ENCODE data around the gene SMPD1.

The SMPD1 gene

DNA sequence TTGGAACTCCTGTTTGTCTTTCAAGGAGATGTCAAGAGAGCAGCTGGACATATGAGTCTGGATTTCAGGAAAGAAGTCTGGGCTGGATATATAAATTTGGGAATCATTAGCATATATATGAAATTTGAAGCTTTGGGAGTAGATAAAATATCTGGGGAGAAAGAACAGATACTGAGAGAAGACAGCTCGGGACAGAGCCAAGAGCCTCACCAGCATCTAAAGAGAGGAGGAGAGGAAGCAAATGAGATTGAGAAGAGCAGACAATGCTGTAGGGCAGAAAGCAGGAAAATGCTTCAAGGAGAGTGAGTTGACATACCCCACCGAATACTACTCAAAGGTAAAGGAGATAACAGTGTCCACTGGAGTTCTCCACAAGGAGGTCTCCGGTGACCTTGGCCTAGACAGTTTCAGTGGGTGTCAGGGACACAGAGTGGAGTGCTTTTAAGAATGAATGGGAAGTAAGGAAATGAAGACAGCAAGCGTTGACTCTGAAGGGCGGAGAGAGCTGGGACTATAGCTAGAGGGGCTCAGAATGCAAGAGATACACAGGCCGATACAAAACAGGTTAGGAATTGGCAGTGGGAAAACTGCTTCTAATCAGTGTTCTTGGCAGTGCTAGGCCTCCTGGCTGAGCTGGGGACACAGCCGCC, 27.8 kb downstream of the SMPD1 start:
- no peak for DNase-seq

DNA sequence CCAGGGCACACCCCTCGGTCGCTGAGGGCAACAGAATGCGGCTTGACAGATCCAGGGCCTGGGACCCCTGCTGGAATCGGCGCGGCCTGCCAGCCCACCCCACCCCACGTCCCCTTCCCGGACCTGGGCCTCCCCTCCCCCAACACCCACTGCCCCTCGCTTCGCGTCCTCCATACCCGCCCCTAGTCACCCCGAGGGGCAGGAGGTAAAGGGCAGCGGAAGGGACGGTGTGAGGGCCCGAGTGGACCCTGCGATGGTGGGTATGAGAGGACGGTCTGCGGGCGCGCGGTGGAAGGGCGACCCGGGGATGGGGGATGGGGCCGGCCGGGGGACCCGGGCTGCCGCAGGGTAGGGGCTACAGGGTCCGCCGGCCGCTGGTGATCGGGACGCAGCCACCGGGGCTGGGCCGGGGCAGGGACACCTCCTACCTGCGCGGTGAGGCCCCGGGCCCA, 28.3 kb downstream of the SMPD1 start:
- no peak for DNase-seq

DNA sequence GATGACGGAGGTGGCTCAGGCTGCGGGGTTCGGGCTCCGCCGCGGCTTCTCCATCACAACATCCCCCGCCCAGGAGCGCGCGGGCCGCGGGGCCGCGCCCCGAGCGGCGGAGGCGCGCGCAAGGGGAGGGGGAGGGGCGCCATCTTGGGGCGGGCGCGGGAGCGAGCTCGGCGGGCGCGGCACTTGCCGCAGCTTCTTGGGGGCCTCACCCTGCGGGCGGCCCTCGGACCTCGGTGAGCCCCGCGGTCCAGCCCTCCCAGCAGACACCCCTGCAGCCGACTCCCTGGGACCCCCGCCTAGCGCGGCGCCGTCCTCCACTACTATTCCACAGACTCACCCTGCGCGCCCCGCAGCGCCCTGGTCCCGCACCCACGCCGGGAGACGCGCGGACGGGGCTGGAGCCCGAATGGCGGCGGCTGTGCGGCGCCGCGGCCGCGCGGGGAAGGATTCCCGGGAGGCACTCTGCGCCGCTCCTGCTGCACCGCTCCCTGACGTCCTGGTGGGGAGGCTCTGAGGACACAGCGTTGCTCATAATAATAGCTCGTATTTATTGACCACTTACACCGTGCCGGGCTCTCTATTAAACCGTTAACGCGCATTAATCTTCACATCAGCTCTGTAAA, 28.8 kb downstream of the SMPD1 start, which contains the start of gene APBB1:
APBB1 (minus strand) TSS at position 86 of the 623 bp plus-strand sequence. CDS start 7,747 bp downstream, outside the sequence.
- DNase-seq, result peak in 1 of 2 experiments; percentile 30

DNA sequence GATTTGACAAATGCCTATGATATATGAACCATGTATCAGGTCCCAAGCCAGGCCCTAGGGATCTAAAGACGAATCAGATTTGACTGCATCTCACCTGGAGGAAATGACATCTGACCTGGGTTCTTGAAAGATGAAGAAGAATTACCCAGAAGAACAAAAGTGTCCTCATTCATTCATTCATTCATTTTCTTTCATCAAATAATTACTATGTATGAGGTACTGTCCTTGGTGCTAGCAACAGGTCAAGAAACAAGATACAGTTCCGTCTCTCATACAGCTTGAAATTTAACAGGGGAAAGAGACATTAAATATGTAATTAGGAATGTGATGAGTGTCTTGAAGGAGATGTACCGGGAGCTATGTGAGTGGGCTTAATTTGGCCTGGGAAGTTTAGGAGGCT, 30.4 kb downstream of the SMPD1 start:
- DNase-seq, result no peak

DNA sequence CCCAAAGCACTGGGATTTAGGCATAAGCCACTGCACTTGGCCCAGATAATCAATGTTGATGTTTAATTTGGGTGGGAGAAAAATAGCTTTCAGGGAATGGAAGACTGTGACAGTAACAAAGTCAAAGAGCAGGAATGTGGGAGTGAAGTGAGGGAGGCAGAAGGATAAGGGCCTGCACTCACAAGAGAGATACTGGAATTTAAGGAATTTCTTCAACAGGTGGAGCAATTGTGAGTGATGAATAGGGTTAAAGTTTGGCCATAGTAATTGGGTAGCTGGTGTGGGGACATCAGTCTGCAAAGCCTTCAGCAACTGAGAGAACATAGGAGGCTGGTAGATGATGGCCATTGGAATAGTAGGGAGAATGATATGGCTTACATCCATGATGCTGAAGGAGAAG, 37.2 kb downstream of the SMPD1 start:
- no peak for DNase-seq

DNA sequence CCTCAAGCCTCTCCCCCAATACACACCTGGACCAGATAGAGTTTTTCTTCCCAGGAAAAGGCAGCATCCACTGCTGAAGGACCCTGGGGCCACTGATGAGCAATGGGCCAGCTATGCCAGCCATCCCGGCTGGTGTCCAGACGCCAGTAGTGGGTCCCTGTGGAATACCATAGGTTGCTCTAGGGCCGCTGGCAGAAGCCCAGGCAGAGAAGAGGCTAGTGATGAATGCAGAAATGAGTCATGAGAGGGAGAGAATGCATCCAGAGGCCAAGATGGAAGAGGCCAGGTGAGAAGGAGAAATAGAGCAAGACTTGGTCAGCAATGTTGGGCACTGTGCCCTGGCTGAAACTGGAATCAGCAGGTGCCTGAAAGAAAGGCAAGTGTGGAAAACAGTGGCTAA, 41.6 kb downstream of the SMPD1 start:
- DNase-seq, result peak in 1 of 2 experiments; percentile 24

DNA sequence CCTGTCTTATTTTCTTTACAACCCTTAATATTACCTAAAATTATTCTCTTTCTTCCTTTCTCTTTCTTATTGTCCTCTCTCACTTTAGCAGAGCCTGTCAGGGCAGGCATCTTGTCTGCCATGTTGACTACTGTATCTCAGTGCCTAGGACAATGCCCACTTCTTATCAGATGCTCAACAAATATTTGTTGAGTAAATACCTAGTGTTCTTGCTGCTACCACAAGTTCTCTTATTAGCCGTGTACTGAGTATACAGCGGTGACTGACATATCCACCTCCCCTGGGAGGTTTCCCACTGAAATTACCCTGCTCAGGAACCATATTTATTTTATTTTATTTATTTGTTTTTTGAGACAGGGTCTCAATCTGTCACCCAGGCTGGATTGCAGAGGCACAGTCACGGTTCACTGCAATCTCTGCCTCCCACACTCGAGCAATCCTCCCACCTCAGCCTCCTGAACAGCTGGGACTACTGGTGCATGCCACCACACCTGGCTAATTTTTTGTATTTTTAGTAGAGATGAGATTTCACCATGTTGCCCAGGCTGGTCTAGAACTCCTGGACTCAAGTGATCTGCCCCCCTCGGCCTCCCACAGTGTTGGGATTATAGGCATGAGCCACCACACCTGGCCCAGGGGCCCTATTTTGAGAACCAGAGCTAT, 43.9 kb downstream of the SMPD1 start:
- DNase-seq, result no peak

DNA sequence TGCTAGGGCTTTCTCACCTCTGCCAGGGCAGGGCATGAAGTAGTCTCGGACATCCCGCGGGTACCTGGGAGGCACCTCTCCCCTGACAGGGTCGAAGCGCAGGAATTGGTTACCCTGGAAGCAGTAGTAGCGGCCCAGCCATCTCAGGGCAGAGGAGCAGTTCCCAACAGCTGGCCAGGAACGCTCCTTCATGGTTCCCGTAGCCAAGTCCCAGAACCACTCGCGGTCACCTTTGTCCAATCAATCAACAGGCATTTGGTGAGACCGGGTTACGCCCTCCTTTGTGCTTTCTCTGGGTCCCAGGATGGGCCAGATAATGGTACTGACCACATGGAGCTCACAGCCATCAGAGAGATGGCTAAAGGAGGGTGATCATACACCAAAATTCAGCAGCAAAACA, 47.1 kb downstream of the SMPD1 start:
- DNase-seq, result no peak

DNA sequence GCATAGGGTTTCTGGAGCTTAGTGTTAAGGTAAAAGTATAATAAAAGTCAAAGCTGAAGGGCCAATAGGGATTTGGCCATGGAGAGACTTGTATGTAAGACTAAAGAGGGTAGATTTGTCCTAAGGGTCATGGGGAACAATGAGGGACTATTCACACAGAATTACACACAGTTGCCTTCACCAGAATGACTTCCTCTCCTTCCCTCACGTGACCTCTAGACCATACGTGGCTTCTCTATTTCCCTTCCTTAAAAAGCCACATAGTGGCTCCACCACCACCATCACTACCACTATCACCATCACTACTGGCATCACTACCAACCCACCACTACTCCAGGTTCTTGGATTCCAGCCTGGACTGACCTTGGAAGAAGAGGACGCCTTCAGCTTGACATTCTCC, 47.7 kb downstream of the SMPD1 start:
- no peak for DNase-seq

DNA sequence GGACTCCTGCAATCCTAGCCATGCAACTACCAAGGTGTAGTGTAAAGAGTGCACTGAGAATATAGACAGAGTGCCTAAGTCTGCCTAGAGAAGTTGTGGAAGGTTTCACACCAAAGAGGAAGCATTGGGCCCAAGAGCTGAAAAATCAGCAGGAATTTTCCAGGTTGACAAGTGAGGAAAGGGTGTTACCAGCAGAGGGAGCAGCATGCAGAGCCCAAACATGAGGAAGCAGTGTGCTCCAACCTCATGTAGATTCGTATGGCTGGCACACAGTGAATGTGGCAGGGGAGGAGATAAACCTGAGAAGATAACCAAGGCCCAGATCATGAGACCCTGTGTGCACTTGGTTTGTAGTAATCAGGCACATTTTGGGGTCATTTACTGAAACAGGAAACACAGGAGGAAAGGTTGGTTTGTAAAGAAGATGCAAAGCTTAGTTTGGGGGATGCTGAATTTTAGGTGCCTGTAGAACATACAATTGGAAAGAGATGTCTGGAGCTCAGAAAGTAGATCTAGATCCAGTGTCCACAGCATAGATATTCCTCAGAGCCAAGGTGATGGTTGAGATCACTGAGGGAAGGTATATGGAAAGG, 48.8 kb downstream of the SMPD1 start:
- DNase-seq, result peak in 1 of 2 experiments; percentile 37

DNA sequence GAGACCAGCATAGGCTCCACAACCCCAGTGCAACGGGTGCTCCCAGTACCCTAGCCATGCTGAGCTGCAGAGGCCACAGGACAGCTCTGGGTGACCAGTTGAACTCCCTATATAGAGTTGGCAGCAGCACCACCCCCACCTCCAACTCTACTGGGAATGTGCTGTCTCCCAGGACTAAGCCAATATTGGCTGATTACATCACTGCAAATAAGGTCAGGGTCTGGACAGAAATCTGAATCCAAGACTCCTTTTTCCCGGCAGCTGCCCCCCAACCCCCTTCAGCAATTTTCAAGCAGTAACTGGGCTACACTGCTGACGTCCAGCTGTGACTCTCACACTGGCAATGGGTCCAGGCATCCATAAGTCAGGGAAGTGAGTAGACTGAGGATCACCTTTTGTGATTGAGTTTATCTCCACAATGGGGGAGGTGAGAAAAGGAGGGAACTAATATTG, 50.7 kb downstream of the SMPD1 start, which contains the start of gene HPX:
HPX (minus strand) TSS at position 82 of the 453 bp plus-strand sequence; CDS start at position 58, 24 bp downstream.
- no peak for DNase-seq

DNA sequence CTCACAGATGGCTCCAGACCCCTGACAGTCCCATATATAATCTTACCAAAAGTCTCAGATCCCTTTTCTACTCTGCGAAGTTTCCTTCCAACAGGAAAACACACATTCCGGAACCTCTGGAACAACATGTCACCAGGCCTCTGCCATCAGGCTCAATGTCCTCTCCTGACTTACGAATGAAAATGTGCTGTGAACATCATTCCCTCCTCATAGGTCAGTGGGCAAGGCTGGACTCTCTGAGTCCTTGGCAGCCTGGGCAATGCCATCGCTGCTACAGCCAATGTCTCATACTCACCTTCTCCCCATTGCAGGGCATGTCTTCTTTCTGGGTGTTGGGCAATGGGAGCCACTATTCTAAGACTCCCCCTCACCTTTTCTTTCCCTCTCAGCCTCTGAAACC, 52.2 kb downstream of the SMPD1 start:
- no peak for DNase-seq

DNA sequence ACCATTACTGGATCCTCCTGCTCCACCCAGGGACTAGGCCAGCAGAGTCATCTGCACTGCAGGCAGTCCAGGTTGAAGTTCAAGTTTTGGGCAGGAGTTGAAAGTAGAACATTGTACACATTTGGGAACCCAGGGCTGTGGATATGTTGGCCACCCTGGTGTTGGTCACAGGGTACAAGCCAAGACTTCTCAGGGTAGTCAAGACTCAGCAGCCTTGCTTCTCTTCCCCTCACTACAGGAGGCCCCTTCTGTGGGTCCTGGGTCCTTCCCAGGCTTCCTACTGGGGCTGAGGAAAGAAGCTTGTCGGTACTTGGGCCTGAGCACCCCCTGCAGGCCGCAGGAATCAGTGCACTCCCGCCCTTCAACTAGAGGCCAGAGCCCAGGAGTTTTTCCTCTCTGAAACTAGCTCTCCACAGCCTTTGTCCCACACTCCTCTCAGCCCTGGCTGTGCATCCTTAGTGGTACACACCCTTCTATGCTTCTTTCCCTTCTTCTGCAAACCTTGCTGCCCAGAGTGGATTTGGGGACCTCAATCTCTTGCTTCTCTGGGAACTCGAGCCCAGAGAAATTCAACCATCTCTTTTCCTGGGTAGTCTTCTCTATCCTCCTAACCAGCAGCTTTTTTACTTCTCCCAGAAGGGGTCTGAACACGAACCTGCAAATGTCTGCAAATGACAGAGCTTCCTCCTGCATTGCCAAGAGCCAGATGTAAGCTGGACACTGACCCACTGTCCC, 53.2 kb downstream of the SMPD1 start:
- peak in 1 of 2 experiments; percentile 18 for DNase-seq

Measured in SW 1271 (cell line).